Measurements from ENCODE around the gene RPL39L.
A peak's percentile ranks its signal among the peaks of the same experiment; 100 is the strongest.
"Not testable (repeated sequence)": the region's sequence is repeated elsewhere in the genome, so short reads cannot be mapped to it uniquely, and the experiment has no call there.

RPL39L gene

DNA sequence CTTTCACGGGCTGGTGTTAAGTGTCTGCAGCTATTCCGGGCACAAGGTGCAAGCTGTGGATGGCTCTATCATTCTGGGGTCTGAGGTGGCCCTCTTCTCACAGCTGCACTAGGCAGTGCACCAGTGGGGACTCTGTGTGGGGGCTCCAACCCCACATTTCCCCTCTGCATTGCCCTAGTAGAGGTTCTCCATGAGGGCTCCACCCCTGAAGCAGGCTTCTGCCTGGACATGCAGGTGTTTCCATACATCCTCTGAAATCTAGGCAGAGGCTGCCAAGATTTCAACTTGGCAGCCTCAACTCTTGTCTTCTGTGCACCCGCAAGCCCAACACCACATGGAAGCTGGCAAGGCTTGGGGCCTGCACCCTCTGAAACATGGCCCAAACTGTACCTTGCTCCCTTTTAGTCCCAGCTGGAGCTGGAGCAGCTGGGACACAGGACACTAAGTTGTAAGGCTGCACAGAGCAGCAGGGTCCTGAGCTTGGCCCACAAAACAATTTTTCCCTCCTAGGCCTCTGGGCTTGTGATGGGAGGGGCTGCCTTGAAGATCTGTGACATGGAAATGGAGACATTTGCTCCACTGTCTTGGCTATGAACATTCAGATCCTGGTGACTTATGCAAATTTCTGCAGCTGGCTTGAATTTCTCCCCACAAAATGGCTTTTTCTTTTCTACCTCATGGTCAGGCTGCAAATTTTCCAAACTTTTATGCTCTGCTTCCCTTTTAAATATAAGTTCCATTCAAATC, 6.0 kb upstream of the RPL39L start:
- TF ChIP-seq, protein P1, sequence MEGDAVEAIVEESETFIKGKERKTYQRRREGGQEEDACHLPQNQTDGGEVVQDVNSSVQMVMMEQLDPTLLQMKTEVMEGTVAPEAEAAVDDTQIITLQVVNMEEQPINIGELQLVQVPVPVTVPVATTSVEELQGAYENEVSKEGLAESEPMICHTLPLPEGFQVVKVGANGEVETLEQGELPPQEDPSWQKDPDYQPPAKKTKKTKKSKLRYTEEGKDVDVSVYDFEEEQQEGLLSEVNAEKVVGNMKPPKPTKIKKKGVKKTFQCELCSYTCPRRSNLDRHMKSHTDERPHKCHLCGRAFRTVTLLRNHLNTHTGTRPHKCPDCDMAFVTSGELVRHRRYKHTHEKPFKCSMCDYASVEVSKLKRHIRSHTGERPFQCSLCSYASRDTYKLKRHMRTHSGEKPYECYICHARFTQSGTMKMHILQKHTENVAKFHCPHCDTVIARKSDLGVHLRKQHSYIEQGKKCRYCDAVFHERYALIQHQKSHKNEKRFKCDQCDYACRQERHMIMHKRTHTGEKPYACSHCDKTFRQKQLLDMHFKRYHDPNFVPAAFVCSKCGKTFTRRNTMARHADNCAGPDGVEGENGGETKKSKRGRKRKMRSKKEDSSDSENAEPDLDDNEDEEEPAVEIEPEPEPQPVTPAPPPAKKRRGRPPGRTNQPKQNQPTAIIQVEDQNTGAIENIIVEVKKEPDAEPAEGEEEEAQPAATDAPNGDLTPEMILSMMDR (IDR thresholded peaks at IDR 0.05; ENCODE audit: low read depth, low read length) = no peak
- DNase-seq (ENCODE audit: low read depth, low spot score) = no peak
- in situ Hi-C loops (cut with HindIII; ENCODE audit: low sequenced_read_pairs) = no loop called here
- no peak overlapping the region for H3K4me3 ChIP-seq (ENCODE audit: low read depth, low read length)

DNA sequence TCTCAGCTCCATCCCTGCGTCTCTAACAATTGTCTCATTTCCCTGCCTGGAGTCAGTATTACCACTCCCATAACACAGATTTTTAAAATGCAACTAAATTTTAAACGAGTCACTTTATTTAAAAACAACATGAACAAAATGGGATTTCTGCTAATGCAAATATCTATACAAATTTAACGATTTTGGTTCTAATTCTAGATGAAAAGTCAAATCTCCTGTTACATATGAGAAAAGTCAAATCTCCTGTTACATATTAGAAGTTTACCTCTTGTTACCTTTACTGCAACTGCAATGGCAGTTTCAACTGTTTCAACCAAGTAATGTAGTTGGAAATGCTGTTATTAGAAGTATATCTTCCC, 578 bp upstream of the RPL39L start:
- TF ChIP-seq, protein P1 (IDR thresholded peaks at IDR 0.05; ENCODE audit: low read depth, low read length) = no peak
- in situ Hi-C loops (cut with HindIII; ENCODE audit: low sequenced_read_pairs) = no loop called here
- no peak for DNase-seq (ENCODE audit: low read depth, low spot score)
- peak overlapping the region; percentile 66 for H3K4me3 ChIP-seq (ENCODE audit: low read depth, low read length)

DNA sequence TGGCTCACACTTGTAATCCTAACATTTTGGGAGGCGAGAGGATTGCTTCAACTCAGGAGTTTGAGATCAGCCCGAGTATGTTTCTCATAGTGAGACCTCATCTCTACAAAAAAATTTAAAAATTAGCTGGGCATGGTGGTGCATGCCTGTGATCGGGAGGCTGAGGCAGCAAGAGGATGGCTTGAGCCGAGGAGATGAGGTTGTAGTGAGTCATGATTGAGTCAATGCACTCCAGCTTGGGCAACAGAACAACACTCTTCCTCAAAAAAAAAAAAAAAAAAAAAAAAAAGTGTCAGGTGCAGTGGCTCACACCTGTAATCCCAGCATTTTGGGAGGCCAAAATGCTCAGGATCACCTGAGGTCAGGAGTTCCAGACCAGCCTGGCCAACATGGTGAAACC, 2.4 kb downstream of the RPL39L start:
- in situ Hi-C loops (cut with HindIII; ENCODE audit: low sequenced_read_pairs) = no loop called here
- peak; percentile 35 for DNase-seq (ENCODE audit: low read depth, low spot score)
- TF ChIP-seq, protein P1 (IDR thresholded peaks at IDR 0.05; ENCODE audit: low read depth, low read length) = no peak
- no peak overlapping the region for H3K4me3 ChIP-seq (ENCODE audit: low read depth, low read length)

DNA sequence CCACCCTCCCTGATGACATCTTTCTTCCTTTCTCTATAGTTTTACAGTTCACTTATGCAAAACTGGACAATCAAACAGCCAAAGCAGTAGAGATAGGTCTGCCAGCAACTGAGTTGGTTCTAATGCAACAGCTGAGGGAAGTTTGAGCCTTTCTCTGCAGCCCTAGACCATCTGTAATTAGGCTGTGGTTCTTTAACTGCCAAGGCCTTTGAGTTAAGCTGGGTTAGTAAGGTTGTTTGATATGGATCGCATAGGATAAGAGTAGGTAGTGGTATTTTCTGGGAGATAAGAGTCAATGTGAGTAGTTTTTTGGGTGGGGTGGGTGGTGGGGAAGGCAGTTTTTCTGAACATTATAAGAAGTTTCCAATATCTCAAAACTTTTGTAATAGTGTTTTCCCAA, 3.0 kb downstream of the RPL39L start:
- H3K4me3 ChIP-seq (ENCODE audit: low read depth, low read length) = no peak overlapping the region
- in situ Hi-C loops (cut with HindIII; ENCODE audit: low sequenced_read_pairs) = no loop called here
- TF ChIP-seq, protein P1 (IDR thresholded peaks at IDR 0.05; ENCODE audit: low read depth, low read length) = no peak
- DNase-seq (ENCODE audit: low read depth, low spot score) = no peak

DNA sequence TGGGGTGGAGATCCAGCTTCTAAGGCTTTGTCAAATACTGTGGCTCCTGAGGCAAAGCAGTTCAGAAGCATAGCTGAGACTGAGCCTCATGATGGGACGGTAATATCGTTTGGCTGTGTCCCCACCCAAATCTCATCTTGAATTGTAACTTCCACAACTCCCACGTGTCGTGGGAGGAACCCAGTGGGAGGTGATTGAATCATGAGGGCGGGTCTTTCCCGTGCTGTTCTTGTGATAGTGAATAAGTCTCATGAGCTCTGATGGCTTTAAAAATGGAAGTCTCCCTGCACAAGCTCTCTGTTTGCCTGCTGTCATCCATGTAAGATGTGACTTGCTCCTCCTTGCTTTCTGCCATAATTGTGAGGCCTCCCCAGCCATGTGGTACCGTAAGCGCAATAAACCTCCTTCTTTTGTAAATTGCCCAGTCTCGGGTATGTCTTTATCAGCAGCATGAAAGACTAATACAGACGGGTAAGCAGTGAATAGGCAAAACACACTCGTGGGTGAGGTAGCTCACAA, 4.1 kb downstream of the RPL39L start:
- H3K4me3 ChIP-seq (ENCODE audit: low read depth, low read length); DNase-seq (ENCODE audit: low read depth, low spot score); in situ Hi-C loops (cut with HindIII; ENCODE audit: low sequenced_read_pairs): not testable (repeated sequence)

DNA sequence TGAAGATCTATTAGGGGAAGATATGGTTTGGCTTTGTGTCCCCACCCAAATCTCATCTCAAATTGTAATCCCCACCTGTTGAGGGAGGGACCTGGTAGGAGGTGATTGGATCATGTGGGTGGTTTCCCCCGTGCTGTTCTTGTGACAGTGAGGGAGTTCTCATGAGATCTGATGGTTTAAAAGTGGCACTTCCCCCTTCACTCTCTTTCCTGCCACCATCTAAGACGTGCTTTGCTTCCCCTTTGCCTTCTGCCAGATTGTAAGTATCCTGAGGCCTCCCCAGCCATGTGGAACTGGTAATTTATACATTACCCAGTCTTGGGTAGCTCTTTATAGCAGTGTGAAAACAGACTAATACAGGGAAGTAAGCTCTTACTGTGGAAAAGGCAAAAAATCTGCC, 6.1 kb downstream of the RPL39L start:
- DNase-seq (ENCODE audit: low read depth, low spot score); H3K4me3 ChIP-seq (ENCODE audit: low read depth, low read length); in situ Hi-C loops (cut with HindIII; ENCODE audit: low sequenced_read_pairs): not testable (repeated sequence)

DNA sequence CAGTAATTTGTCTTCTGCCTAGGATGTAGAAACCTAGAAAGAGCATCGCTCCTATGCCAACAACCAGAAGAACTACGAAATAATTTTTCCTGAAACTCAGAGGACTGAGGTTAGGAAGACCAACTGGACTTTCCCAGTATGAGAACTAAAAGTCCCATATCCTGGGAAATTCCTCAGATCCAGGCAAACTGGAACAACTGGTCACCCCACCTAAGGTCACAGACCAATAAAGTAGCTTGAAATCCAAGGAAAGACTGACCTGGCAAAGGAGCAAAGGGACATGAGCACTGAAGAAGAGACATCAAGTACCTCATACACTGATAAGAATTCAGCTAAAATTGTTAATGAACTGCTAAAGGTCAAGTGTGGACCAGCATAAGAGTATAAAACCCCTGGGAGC, 6.6 kb downstream of the RPL39L start:
- in situ Hi-C loops (cut with HindIII; ENCODE audit: low sequenced_read_pairs) = no loop called here
- TF ChIP-seq, protein P1 (IDR thresholded peaks at IDR 0.05; ENCODE audit: low read depth, low read length) = no peak
- no peak for DNase-seq (ENCODE audit: low read depth, low spot score)
- no peak overlapping the region for H3K4me3 ChIP-seq (ENCODE audit: low read depth, low read length)
